ENCODE measurements around the gene ASIP.
"Not testable (repeated sequence)": the region's sequence is repeated elsewhere in the genome, so short reads cannot be mapped to it uniquely, and the experiment has no call there.

Gene ASIP

GRCh38 chr20:34240693-34241615 is at the start of gene ASIP:
Gene ASIP, plus strand, starts transcription at chr20:34241423. Its CDS starts 18,952 bp downstream, at chr20:34260375.
- DNase-seq: no peak

GRCh38 chr20:34193051-34193450 is 48.2 kb upstream of the ASIP start:
- no peak for DNase-seq

- no peak for DNase-seq
These were observed 42.0 kb upstream of the ASIP start for GRCh38 chr20:34199183-34199582.

GRCh38 chr20:34200023-34200422 is 41.2 kb upstream of the ASIP start:
- no peak for DNase-seq

GRCh38 chr20:34201531-34201930 is 39.7 kb upstream of the ASIP start:
- no peak for DNase-seq

GRCh38 chr20:34205172-34205880 is 35.9 kb upstream of the ASIP start:
- DNase-seq: peak; percentile 17 to 39

- DNase-seq: no peak
These were observed 32.1 kb upstream of the ASIP start for GRCh38 chr20:34209111-34209510.

- no peak for DNase-seq
These were observed 31.0 kb upstream of the ASIP start for GRCh38 chr20:34210271-34210670.

GRCh38 chr20:34211591-34211990 is 29.6 kb upstream of the ASIP start:
- peak in 1 of 2 experiments; percentile 17 for DNase-seq

- no peak for DNase-seq
These were observed 28.0 kb upstream of the ASIP start for GRCh38 chr20:34213213-34213612.

GRCh38 chr20:34215711-34216381 is 25.4 kb upstream of the ASIP start:
- DNase-seq: no peak

GRCh38 chr20:34216382-34216742 is 24.9 kb upstream of the ASIP start:
- no peak for DNase-seq

GRCh38 chr20:34220561-34220960 is 20.7 kb upstream of the ASIP start:
- no peak for DNase-seq

GRCh38 chr20:34222208-34222607 is 19.0 kb upstream of the ASIP start:
- DNase-seq: peak in 1 of 2 experiments; percentile 3

- DNase-seq: not testable (repeated sequence)
These were observed 17.0 kb upstream of the ASIP start for GRCh38 chr20:34224251-34224650.

- no peak for DNase-seq
These were observed 9.6 kb upstream of the ASIP start for GRCh38 chr20:34231634-34232033.

- no peak for DNase-seq
These were observed 8.6 kb upstream of the ASIP start for GRCh38 chr20:34232494-34233087.

- no peak for DNase-seq
These were observed 7.5 kb upstream of the ASIP start for GRCh38 chr20:34233687-34234086.

- no peak for DNase-seq
These were observed 5.3 kb upstream of the ASIP start for GRCh38 chr20:34235875-34236274.

- no peak for DNase-seq
These were observed 3.3 kb upstream of the ASIP start for GRCh38 chr20:34237942-34238341.

- DNase-seq: no peak
These were observed 1.1 kb upstream of the ASIP start for GRCh38 chr20:34240121-34240520.

- DNase-seq: not testable (repeated sequence)
These were observed 792 bp downstream of the ASIP start for GRCh38 chr20:34242015-34242414.

- DNase-seq: no peak
These were observed 1.7 kb downstream of the ASIP start for GRCh38 chr20:34242879-34243278.
